ENCODE results near the gene NBAS. TPM values are rescaled to one million over a fixed set of nuclear protein-coding genes. Genes with fewer than 3 reads are reported as not detected.

NBAS gene
- total RNA-seq, 1 experiment from 2014 or later, result 32.5 TPM

- Mint-ChIP-seq H3K36me3 (ENCODE audit: insufficient read depth in 1 of 3, low read depth in 3 of 3) (no peaks in the 10 kb centered on the region; a peak in 1 of 7 replicates), H3K9me3 (no peaks in the 10 kb centered on the region; a peak in 1 of 5 replicates), H3K4me3 (no peak overlapping the region), H3K27ac (peak overlapping the region in 2 of 3 experiments; percentile 3 to 92; a peak in 2 of 7 replicates), H3K4me1 (peaks cover 10 to 17% of the 10 kb centered on the region in 2 experiments), H3K27me3 (ENCODE audit: low read depth) (no peaks in the 10 kb centered on the region)
- Histone ChIP-seq H4K8ac (replicated peaks; ENCODE audit: insufficient read length, low read depth, low read length) (no peak overlapping the region), H4K20me1 (ENCODE audit: control insufficient read depth, insufficient read depth, insufficient read length) (no peaks in the 10 kb centered on the region), H3K79me2 (ENCODE audit: insufficient read depth, low read length) (no peaks in the 10 kb centered on the region), H2AK5ac (ENCODE audit: insufficient read length, low read length) (peak overlapping the region; percentile 45), H3K23ac (ENCODE audit: insufficient read length, low read depth, low read length) (no peak overlapping the region), H4K5ac (ENCODE audit: insufficient read length, low read depth, low read length) (no peak overlapping the region), H2BK120ac (ENCODE audit: low read depth, low read length, poor library complexity, severe bottlenecking) (no peak overlapping the region), H2BK5ac (ENCODE audit: insufficient read length, low read length) (no peak overlapping the region), H3K9ac (ENCODE audit: extremely low read depth, insufficient read length, low read length) (no peak overlapping the region), H3K56ac (ENCODE audit: insufficient read length, low read depth, low read length) (no peak overlapping the region), H3K14ac (ENCODE audit: insufficient read depth, low read length) (no peak overlapping the region), H2AFZ (ENCODE audit: low read length) (no peak overlapping the region), H3K4ac (ENCODE audit: low read depth, low read length) (no peak overlapping the region), H2BK15ac (ENCODE audit: low read depth, low read length) (no peak overlapping the region), H3K18ac (ENCODE audit: insufficient read length, low read depth, low read length) (no peak overlapping the region), H3K27me3 (ENCODE audit: insufficient read depth, low read length) (no peaks in the 10 kb centered on the region), H4K91ac (ENCODE audit: insufficient read length, low read depth, low read length) (no peak overlapping the region), H2BK20ac (ENCODE audit: low read depth, low read length, poor library complexity, severe bottlenecking) (no peak overlapping the region), H3K4me2 (ENCODE audit: insufficient read depth, insufficient read length, low read length) (no peak overlapping the region), H3K23me2 (ENCODE audit: insufficient read length, low read depth, low read length, poor library complexity, severe bottlenecking) (no peaks in the 10 kb centered on the region), H3K4me1 (ENCODE audit: insufficient read depth, low read length) (peaks cover 4% of the 10 kb centered on the region; the same call in 1 of the 2 replicates), H3K27ac (ENCODE audit: insufficient read length, low read depth, low read length) (no peak overlapping the region), H3K9me3 (ENCODE audit: control insufficient read depth, low read depth, low read length) (no peaks in the 10 kb centered on the region), H3K79me1 (ENCODE audit: insufficient read depth, low read depth, low read length, poor library complexity, severe bottlenecking) (no peaks in the 10 kb centered on the region), H3T11ph (ENCODE audit: low read length) (no peak overlapping the region), H2BK12ac (ENCODE audit: insufficient read length, low read depth, low read length) (no peak overlapping the region)
- no peak for DNase-seq
- TF ChIP-seq CTCF (conservative IDR thresholded peaks at IDR 0.05), result no peak
- WGBS (ENCODE audit: extremely low coverage, insufficient read length, low lambda C conversion rate), result no CpG with 5 or more reads among the region's 9 CpGs
Observed at GRCh38 chr2:15169326-15170069, 391.6 kb downstream of the NBAS start.
